Left kidney (tissue), 2 donors: ENCODE results near the gene MAP7. TPM values are rescaled to one million over a fixed set of nuclear protein-coding genes. Genes with fewer than 3 reads are reported as not detected.

Experiments used
- DNase-seq: peaks from one replicate; pipeline ENCODE4 v3.0.0-alpha.2; 2013
- polyA plus RNA-seq: library from polyadenylated mRNA; unstranded; fragments of 120-200 nt; gene quantifications from one replicate; pipeline ENCODE4 v1.2.1, GENCODE V29; 2013; ENCODE audit not compliant: insufficient read length

MAP7 gene
- polyA plus RNA-seq, 1 donor, result 35.3 TPM

GRCh38 chr6:136304410-136304809 is 245.8 kb downstream of the MAP7 start:
- DNase-seq, result no peak

- DNase-seq, result no peak
Observed at GRCh38 chr6:136303516-136303915, 246.7 kb downstream of the MAP7 start.

- no peak for DNase-seq
Observed at GRCh38 chr6:136294621-136295020, 255.6 kb downstream of the MAP7 start.

Other genes with a start within 250 kb of the MAP7 start
- 7.4 TPM for gene MAP3K5, start 242.1 kb upstream of the MAP7 start, polyA plus RNA-seq